ENCODE results near the gene HIBCH. TPM values are rescaled to one million over a fixed set of nuclear protein-coding genes. Genes with fewer than 3 reads are reported as not detected.

Gene HIBCH
- total RNA-seq, 4 donors from 2014 or later, result 15.6 to 19.9 (median 17.8) TPM

DNA sequence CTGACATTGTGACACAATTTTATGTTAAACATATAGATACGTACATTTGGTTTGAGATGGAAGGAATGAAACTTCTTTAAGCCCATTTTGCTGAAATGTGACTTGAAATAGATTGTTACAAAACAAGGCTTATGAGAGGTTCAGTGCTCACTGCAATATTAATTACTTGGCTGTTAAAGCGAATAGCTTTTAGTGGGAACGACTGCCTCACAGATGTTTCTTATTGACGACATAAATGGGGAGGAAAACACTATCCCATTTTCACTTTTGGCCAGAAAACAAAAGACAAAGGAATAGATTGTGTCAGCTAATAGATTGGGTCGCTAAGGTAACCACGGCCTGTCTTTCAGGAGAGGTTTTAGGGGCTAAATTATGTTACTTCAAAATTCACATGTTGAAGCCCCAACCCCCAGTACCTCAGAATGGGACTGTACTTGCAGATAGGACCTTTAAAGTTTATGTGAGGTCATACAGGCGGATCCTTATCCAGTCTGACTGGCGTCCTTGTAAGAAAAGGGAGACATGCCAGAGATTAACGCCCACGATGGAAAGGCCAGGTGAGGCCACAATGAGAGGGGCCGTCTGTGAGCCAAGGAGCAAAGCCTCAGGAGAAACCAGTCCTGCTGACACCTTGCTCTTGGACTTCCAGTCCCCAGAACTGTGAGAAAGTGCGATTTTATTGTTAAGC, 34.5 kb upstream of the HIBCH start:
- no peaks in the 10 kb centered on the region for H3K9me3 ChIP-seq
- no peaks in the 10 kb centered on the region for H3K27me3 ChIP-seq
- H3K27ac ChIP-seq, result peak overlapping the region in 3 of 4 donors; percentile 10 to 58 (median 41)
- DNase-seq (ENCODE audit: low spot score in 2 of 2), result no peak
- peaks cover 0 to 53% (median 5%) of the 10 kb centered on the region in 4 donors for H3K4me1 ChIP-seq
- WGBS, 2 donors, result 48 to 59% methylated on average over 12 of the region's 12 CpGs
- no peak for TF ChIP-seq EP300 (IDR thresholded peaks at IDR 0.05)
- TF ChIP-seq, protein P1, sequence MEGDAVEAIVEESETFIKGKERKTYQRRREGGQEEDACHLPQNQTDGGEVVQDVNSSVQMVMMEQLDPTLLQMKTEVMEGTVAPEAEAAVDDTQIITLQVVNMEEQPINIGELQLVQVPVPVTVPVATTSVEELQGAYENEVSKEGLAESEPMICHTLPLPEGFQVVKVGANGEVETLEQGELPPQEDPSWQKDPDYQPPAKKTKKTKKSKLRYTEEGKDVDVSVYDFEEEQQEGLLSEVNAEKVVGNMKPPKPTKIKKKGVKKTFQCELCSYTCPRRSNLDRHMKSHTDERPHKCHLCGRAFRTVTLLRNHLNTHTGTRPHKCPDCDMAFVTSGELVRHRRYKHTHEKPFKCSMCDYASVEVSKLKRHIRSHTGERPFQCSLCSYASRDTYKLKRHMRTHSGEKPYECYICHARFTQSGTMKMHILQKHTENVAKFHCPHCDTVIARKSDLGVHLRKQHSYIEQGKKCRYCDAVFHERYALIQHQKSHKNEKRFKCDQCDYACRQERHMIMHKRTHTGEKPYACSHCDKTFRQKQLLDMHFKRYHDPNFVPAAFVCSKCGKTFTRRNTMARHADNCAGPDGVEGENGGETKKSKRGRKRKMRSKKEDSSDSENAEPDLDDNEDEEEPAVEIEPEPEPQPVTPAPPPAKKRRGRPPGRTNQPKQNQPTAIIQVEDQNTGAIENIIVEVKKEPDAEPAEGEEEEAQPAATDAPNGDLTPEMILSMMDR (IDR thresholded peaks at IDR 0.05), result no peak
- no peak for TF ChIP-seq POLR2A (IDR thresholded peaks at IDR 0.05)
- no peaks in the 10 kb centered on the region for H3K36me3 ChIP-seq
- no peak overlapping the region for H3K4me3 ChIP-seq

DNA sequence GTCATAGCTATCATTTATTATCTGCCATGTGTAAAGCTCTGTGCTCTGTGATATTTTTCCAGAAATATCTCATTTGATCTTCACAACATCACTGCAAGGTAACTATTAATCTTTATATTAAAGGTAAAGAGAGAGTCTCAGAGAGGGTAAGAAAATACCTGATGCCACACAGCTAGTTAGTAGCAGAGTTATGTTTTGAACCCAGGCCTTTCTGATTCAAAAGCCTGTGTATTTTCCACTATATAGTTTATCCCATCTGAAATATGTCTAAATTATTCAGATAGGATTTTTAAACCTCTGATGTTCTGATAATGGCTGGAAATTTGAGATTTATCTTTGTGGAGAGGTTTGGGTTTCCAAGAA, 33.9 kb upstream of the HIBCH start:
- peaks cover 0 to 47% (median 3%) of the 10 kb centered on the region in 4 donors for H3K4me1 ChIP-seq
- peak overlapping the region in 2 of 4 donors; percentile 10 to 47 for H3K27ac ChIP-seq
- H3K27me3 ChIP-seq, result no peaks in the 10 kb centered on the region
- H3K36me3 ChIP-seq, result no peaks in the 10 kb centered on the region
- H3K4me3 ChIP-seq, result no peak overlapping the region
- no peaks in the 10 kb centered on the region for H3K9me3 ChIP-seq
- no peak for DNase-seq (ENCODE audit: low spot score in 2 of 2)
- TF ChIP-seq EP300 (IDR thresholded peaks at IDR 0.05) (no peak), POLR2A (IDR thresholded peaks at IDR 0.05) (no peak)
- TF ChIP-seq, protein P1 (IDR thresholded peaks at IDR 0.05), result no peak

DNA sequence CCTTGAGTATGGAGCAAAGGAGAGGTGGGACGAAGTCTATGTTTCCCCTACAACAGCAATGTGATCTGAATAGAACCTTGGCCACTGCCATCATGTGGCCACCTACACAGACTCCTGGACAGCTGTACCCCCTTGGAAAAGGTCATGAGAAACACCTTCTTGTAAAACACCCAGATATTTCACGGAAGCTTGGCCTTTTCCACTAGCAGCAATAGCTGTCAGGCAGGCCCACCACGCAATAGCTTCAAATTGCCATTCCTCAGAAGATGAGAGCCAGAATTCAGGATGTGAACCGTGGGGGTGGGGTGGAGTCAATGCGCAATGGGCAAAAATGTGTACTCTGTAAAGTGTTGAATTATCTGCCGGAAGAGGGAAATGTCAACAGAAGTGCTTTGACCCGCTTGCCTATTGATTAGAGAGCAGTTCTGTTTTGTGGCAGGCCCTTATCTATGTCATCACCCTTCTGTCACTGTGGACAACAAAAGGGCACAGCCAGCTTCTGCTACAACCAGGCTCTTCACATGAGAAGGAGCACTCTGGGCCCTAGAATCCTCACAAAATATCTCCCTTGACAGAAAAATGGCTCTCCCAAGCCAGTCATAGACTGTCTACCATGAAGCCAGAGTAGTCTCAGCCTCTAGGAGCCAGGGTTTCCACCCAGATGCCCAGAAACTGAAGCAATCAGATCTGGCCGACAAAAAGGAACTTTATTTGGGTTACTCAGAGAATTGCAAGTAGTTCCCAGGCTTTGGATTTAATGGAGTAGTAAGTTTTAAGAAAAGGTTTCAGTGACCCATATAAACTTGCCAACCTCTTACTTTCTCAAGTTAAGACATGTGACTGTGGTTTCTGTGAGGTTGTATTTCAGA, 33.3 kb upstream of the HIBCH start:
- 66 to 85% methylated on average over 8 of the region's 8 CpGs for WGBS, 2 donors
- Histone ChIP-seq H3K27ac (peak overlapping the region in 3 of 4 donors; percentile 10 to 47 (median 26)), H3K4me1 (peaks cover 0 to 41% (median 3%) of the 10 kb centered on the region in 4 donors)

DNA sequence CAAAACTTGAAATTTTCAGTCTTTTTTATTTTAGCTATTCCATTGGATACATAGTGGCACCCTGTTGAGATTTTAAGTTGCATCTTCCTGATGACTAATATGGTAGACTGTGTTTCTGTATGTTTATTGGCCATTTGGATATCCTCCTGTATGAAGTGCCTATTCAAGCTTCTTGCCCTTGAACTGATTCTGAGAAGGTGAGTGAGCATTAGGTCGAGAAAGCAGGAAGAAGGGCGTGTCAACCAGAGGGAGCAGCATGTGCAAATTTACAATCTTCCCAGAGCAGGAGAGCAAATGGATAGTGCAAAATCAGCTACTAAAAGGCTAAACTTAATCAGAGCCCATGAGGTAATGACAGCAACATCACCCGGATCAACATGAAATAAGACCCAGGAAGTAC, 32.3 kb upstream of the HIBCH start:
- Histone ChIP-seq H3K9me3 (no peaks in the 10 kb centered on the region), H3K4me1 (peaks cover 0 to 41% (median 3%) of the 10 kb centered on the region in 4 donors), H3K27ac (no peak overlapping the region), H3K4me3 (no peak overlapping the region), H3K27me3 (no peaks in the 10 kb centered on the region), H3K36me3 (no peaks in the 10 kb centered on the region)
- 84 to 86% methylated on average over 3 of the region's 3 CpGs for WGBS, 2 donors
- TF ChIP-seq, protein P1 (IDR thresholded peaks at IDR 0.05), result no peak
- no peak for TF ChIP-seq EP300 (IDR thresholded peaks at IDR 0.05)
- no peak for TF ChIP-seq POLR2A (IDR thresholded peaks at IDR 0.05)
- no peak for DNase-seq (ENCODE audit: low spot score in 2 of 2)

More for the DNA sequence above, 33.3 kb upstream of the HIBCH start:
- Histone ChIP-seq H3K4me3 (no peak overlapping the region), H3K9me3 (no peaks in the 10 kb centered on the region), H3K27me3 (no peaks in the 10 kb centered on the region), H3K36me3 (no peaks in the 10 kb centered on the region)
- no peak for DNase-seq (ENCODE audit: low spot score in 2 of 2)
- TF ChIP-seq, protein P1 (IDR thresholded peaks at IDR 0.05), result no peak
- no peak for TF ChIP-seq EP300 (IDR thresholded peaks at IDR 0.05)
- TF ChIP-seq POLR2A (IDR thresholded peaks at IDR 0.05), result no peak

DNA sequence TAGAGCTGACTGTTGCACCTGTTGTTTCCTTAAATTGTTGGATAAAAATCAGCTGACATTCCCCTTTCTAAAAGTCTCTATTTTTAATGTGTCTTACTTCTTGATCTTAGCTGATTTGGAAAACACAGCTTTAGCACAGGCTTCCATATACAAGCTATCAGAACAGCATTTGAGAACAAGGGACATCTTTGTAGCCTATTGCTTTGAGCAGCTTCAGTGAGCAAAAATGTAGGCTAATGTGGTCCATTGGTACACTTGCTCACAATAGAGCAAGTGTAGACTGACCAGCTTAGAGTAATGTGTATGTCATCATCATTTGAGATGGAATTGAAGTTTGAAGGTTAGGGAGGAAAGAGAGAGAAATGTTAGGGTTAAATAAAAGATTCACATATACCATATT, 30.7 kb upstream of the HIBCH start:
- Histone ChIP-seq H3K27me3 (no peaks in the 10 kb centered on the region), H3K9me3 (no peaks in the 10 kb centered on the region), H3K27ac (peak overlapping the region in 1 of 4 donors; percentile 52), H3K4me1 (peaks cover 0 to 41% (median 1%) of the 10 kb centered on the region in 4 donors), H3K36me3 (no peaks in the 10 kb centered on the region), H3K4me3 (no peak overlapping the region)
- TF ChIP-seq POLR2A (IDR thresholded peaks at IDR 0.05) (no peak), EP300 (IDR thresholded peaks at IDR 0.05) (no peak)
- TF ChIP-seq, protein P1 (IDR thresholded peaks at IDR 0.05), result no peak
- DNase-seq (ENCODE audit: low spot score in 2 of 2), result no peak

Data from tibial nerve (tissue), 4 donors.